ENCODE data around the gene GLB1L2. TPM values are rescaled to one million over a fixed set of nuclear protein-coding genes. Genes with fewer than 3 reads are reported as not detected.

GLB1L2 gene
- total and polyA plus RNA-seq, 2 donors: 0.46 to 0.47 TPM

GRCh38 chr11:134334796-134335571 is 3.2 kb downstream of the GLB1L2 start:
- H3K4me1 ChIP-seq (ENCODE audit: control insufficient read depth in 2 of 2, insufficient read depth in 2 of 2, low read length in 2 of 2): peaks cover 0 to 11% of the 10 kb centered on the region in 2 donors
- peaks cover 24 to 43% of the 10 kb centered on the region in 2 donors for H3K27me3 ChIP-seq (ENCODE audit: control insufficient read depth in 2 of 2, insufficient read depth in 1 of 2, low read length in 1 of 2)
- 96% methylated on average over 10 of the region's 10 CpGs for WGBS
- H3K36me3 ChIP-seq (ENCODE audit: control insufficient read depth in 2 of 2, insufficient read depth in 2 of 2, low read length in 1 of 2): no peaks in the 10 kb centered on the region
- no peak overlapping the region for H3K4me3 ChIP-seq (ENCODE audit: low read length in 2 of 2)
- no peak overlapping the region for H3K27ac ChIP-seq (ENCODE audit: low read depth in 1 of 2, low read length in 1 of 2)
- DNase-seq (ENCODE audit: low read depth in 6 of 9, low spot score in 9 of 9): no peak
- no peaks in the 10 kb centered on the region for H3K9me3 ChIP-seq (ENCODE audit: control insufficient read depth in 2 of 2, insufficient read depth in 1 of 2, low read length in 1 of 2)

GRCh38 chr11:134337051-134337450 is 5.3 kb downstream of the GLB1L2 start:
- 96% methylated on average over 4 of the region's 4 CpGs for WGBS
- H3K4me3 ChIP-seq (ENCODE audit: low read length in 2 of 2): no peak overlapping the region
- H3K9me3 ChIP-seq (ENCODE audit: control insufficient read depth in 2 of 2, insufficient read depth in 1 of 2, low read length in 1 of 2): no peaks in the 10 kb centered on the region
- H3K27me3 ChIP-seq (ENCODE audit: control insufficient read depth in 2 of 2, insufficient read depth in 1 of 2, low read length in 1 of 2): peaks cover 11 to 29% of the 10 kb centered on the region in 2 donors
- no peak overlapping the region for H3K27ac ChIP-seq (ENCODE audit: low read depth in 1 of 2, low read length in 1 of 2)
- H3K36me3 ChIP-seq (ENCODE audit: control insufficient read depth in 2 of 2, insufficient read depth in 2 of 2, low read length in 1 of 2): no peaks in the 10 kb centered on the region
- H3K4me1 ChIP-seq (ENCODE audit: control insufficient read depth in 2 of 2, insufficient read depth in 2 of 2, low read length in 2 of 2): peaks cover 0 to 4% of the 10 kb centered on the region in 2 donors
- no peak for DNase-seq (ENCODE audit: low read depth in 6 of 9, low spot score in 9 of 9)

- Histone ChIP-seq H3K9me3 (ENCODE audit: control insufficient read depth in 2 of 2, insufficient read depth in 1 of 2, low read length in 1 of 2) (no peaks in the 10 kb centered on the region), H3K4me3 (ENCODE audit: low read length in 2 of 2) (no peak overlapping the region), H3K27ac (ENCODE audit: low read depth in 1 of 2, low read length in 1 of 2) (no peak overlapping the region), H3K4me1 (ENCODE audit: control insufficient read depth in 2 of 2, insufficient read depth in 2 of 2, low read length in 2 of 2) (no peaks in the 10 kb centered on the region), H3K36me3 (ENCODE audit: control insufficient read depth in 2 of 2, insufficient read depth in 2 of 2, low read length in 1 of 2) (no peaks in the 10 kb centered on the region), H3K27me3 (ENCODE audit: control insufficient read depth in 2 of 2, insufficient read depth in 1 of 2, low read length in 1 of 2) (peaks cover 1 to 26% of the 10 kb centered on the region in 2 donors)
- 98% methylated on average over 15 of the region's 15 CpGs for WGBS
- DNase-seq (ENCODE audit: low read depth in 6 of 9, low spot score in 9 of 9): no peak
Observed at GRCh38 chr11:134338068-134338467, 6.3 kb downstream of the GLB1L2 start.

- Histone ChIP-seq H3K27ac (ENCODE audit: low read depth in 1 of 2, low read length in 1 of 2) (no peak overlapping the region), H3K36me3 (ENCODE audit: control insufficient read depth in 2 of 2, insufficient read depth in 2 of 2, low read length in 1 of 2) (no peaks in the 10 kb centered on the region), H3K9me3 (ENCODE audit: control insufficient read depth in 2 of 2, insufficient read depth in 1 of 2, low read length in 1 of 2) (no peaks in the 10 kb centered on the region), H3K4me1 (ENCODE audit: control insufficient read depth in 2 of 2, insufficient read depth in 2 of 2, low read length in 2 of 2) (no peaks in the 10 kb centered on the region), H3K27me3 (ENCODE audit: control insufficient read depth in 2 of 2, insufficient read depth in 1 of 2, low read length in 1 of 2) (peaks cover 0 to 25% of the 10 kb centered on the region in 2 donors), H3K4me3 (ENCODE audit: low read length in 2 of 2) (no peak overlapping the region)
- no peak for DNase-seq (ENCODE audit: low read depth in 6 of 9, low spot score in 9 of 9)
- 95% methylated on average over 7 of the region's 7 CpGs for WGBS
Observed at GRCh38 chr11:134338654-134339053, 6.9 kb downstream of the GLB1L2 start.

GRCh38 chr11:134339756-134340155 is 8.0 kb downstream of the GLB1L2 start:
- DNase-seq (ENCODE audit: low read depth in 6 of 9, low spot score in 9 of 9): no peak
- Histone ChIP-seq H3K27ac (ENCODE audit: low read depth in 1 of 2, low read length in 1 of 2) (no peak overlapping the region), H3K27me3 (ENCODE audit: control insufficient read depth in 2 of 2, insufficient read depth in 1 of 2, low read length in 1 of 2) (peaks cover 0 to 19% of the 10 kb centered on the region in 2 donors), H3K9me3 (ENCODE audit: control insufficient read depth in 2 of 2, insufficient read depth in 1 of 2, low read length in 1 of 2) (no peaks in the 10 kb centered on the region), H3K4me3 (ENCODE audit: low read length in 2 of 2) (no peak overlapping the region), H3K4me1 (ENCODE audit: control insufficient read depth in 2 of 2, insufficient read depth in 2 of 2, low read length in 2 of 2) (no peaks in the 10 kb centered on the region), H3K36me3 (ENCODE audit: control insufficient read depth in 2 of 2, insufficient read depth in 2 of 2, low read length in 1 of 2) (no peaks in the 10 kb centered on the region)
- WGBS: 96% methylated on average over 4 of the region's 4 CpGs

- Histone ChIP-seq H3K9me3 (ENCODE audit: control insufficient read depth in 2 of 2, insufficient read depth in 1 of 2, low read length in 1 of 2) (no peaks in the 10 kb centered on the region), H3K4me1 (ENCODE audit: control insufficient read depth in 2 of 2, insufficient read depth in 2 of 2, low read length in 2 of 2) (no peaks in the 10 kb centered on the region), H3K36me3 (ENCODE audit: control insufficient read depth in 2 of 2, insufficient read depth in 2 of 2, low read length in 1 of 2) (no peaks in the 10 kb centered on the region), H3K27ac (ENCODE audit: low read depth in 1 of 2, low read length in 1 of 2) (no peak overlapping the region), H3K4me3 (ENCODE audit: low read length in 2 of 2) (no peak overlapping the region), H3K27me3 (ENCODE audit: control insufficient read depth in 2 of 2, insufficient read depth in 1 of 2, low read length in 1 of 2) (peaks cover 0 to 19% of the 10 kb centered on the region in 2 donors)
- DNase-seq (ENCODE audit: low read depth in 6 of 9, low spot score in 9 of 9): no peak
- 94% methylated on average over 11 of the region's 11 CpGs for WGBS
Observed at GRCh38 chr11:134340354-134340964, 8.7 kb downstream of the GLB1L2 start.

GRCh38 chr11:134341805-134342571 is 10.2 kb downstream of the GLB1L2 start:
- no peak for DNase-seq (ENCODE audit: low read depth in 6 of 9, low spot score in 9 of 9)
- H3K9me3 ChIP-seq (ENCODE audit: control insufficient read depth in 2 of 2, insufficient read depth in 1 of 2, low read length in 1 of 2): no peaks in the 10 kb centered on the region
- H3K27me3 ChIP-seq (ENCODE audit: control insufficient read depth in 2 of 2, insufficient read depth in 1 of 2, low read length in 1 of 2): peaks cover 0 to 16% of the 10 kb centered on the region in 2 donors
- no peak overlapping the region for H3K27ac ChIP-seq (ENCODE audit: low read depth in 1 of 2, low read length in 1 of 2)
- no peak overlapping the region for H3K4me3 ChIP-seq (ENCODE audit: low read length in 2 of 2)
- 95% methylated on average over 68 of the region's 68 CpGs for WGBS
- no peaks in the 10 kb centered on the region for H3K4me1 ChIP-seq (ENCODE audit: control insufficient read depth in 2 of 2, insufficient read depth in 2 of 2, low read length in 2 of 2)
- H3K36me3 ChIP-seq (ENCODE audit: control insufficient read depth in 2 of 2, insufficient read depth in 2 of 2, low read length in 1 of 2): no peaks in the 10 kb centered on the region

GRCh38 chr11:134342572-134343340 is 11.0 kb downstream of the GLB1L2 start:
- no peak overlapping the region for H3K4me3 ChIP-seq (ENCODE audit: low read length in 2 of 2)
- WGBS: 96% methylated on average over 30 of the region's 30 CpGs
- H3K36me3 ChIP-seq (ENCODE audit: control insufficient read depth in 2 of 2, insufficient read depth in 2 of 2, low read length in 1 of 2): no peaks in the 10 kb centered on the region
- H3K9me3 ChIP-seq (ENCODE audit: control insufficient read depth in 2 of 2, insufficient read depth in 1 of 2, low read length in 1 of 2): no peaks in the 10 kb centered on the region
- no peak for DNase-seq (ENCODE audit: low read depth in 6 of 9, low spot score in 9 of 9)
- H3K27ac ChIP-seq (ENCODE audit: low read depth in 1 of 2, low read length in 1 of 2): no peak overlapping the region
- peaks cover 0 to 16% of the 10 kb centered on the region in 2 donors for H3K27me3 ChIP-seq (ENCODE audit: control insufficient read depth in 2 of 2, insufficient read depth in 1 of 2, low read length in 1 of 2)
- no peaks in the 10 kb centered on the region for H3K4me1 ChIP-seq (ENCODE audit: control insufficient read depth in 2 of 2, insufficient read depth in 2 of 2, low read length in 2 of 2)

Data from thymus (tissue), 11 donors.